GM23338 (cell line): ENCODE results near the gene CDHR4. TPM values are rescaled to one million over a fixed set of nuclear protein-coding genes. Genes with fewer than 3 reads are reported as not detected.

ENCODE experiments used
- ATAC-seq: fragments of 200-7000 bp; cut with Tn5 transposase; 3 replicates; pipeline ENCODE4 v1.9.1; 2020
- DNase-seq: peaks from one replicate; pipeline ENCODE4 v3.0.0-alpha.2; 2015; ENCODE audit warnings: low spot score
- H2AFZ ChIP-seq: fragments of 200-600 bp; sonication (generic); 2 replicates; pipeline ENCODE4 v1.8.0; 2016; ENCODE audit warnings: antibody characterized with exemption, mild to moderate bottlenecking, moderate library complexity
- H3F3A ChIP-seq: fragments of 200-600 bp; sonication (generic); replicated peaks from 2 replicates; pipeline ENCODE4 v1.8.0; 2017; ENCODE audit warnings: antibody characterized with exemption, mixed run types, low read depth
- H3K27ac ChIP-seq: fragments of 200-600 bp; sonication (generic); 2 replicates; pipeline ENCODE4 v1.6.1; 2016; ENCODE audit warnings: low read depth
- H3K27me3 ChIP-seq: fragments of 200-600 bp; sonication (generic); 2 replicates; pipeline ENCODE4 v1.8.0; 2016; ENCODE audit warnings: mild to moderate bottlenecking, mixed run types, moderate library complexity; ENCODE audit not compliant: insufficient read depth
- H3K36me3 ChIP-seq: fragments of 200-600 bp; sonication (generic); 2 replicates; pipeline ENCODE4 v1.8.0; 2016; ENCODE audit warnings: mild to moderate bottlenecking; ENCODE audit not compliant: insufficient read depth
- H3K4me1 ChIP-seq: fragments of 200-600 bp; sonication (generic); 2 replicates; pipeline ENCODE4 v1.8.0; 2016; ENCODE audit warnings: mild to moderate bottlenecking, moderate library complexity; ENCODE audit not compliant: insufficient read depth
- H3K4me2 ChIP-seq: fragments of 200-600 bp; sonication (generic); 2 replicates; pipeline ENCODE4 v1.7.1; 2017; ENCODE audit warnings: mixed run types
- H3K4me3 ChIP-seq: fragments of 200-600 bp; sonication (generic); 2 replicates; pipeline ENCODE4 v1.6.1; 2016; ENCODE audit warnings: mixed run types
- H3K79me2 ChIP-seq: fragments of 200-600 bp; sonication (generic); replicated peaks from 2 replicates; pipeline ENCODE4 v1.8.0; 2017; ENCODE audit warnings: mild to moderate bottlenecking; ENCODE audit not compliant: insufficient read depth
- H3K9me2 ChIP-seq: fragments of 200-600 bp; sonication (generic); 2 replicates; pipeline ENCODE4 v1.8.0; 2017; ENCODE audit not compliant: insufficient read depth
- H4K20me1 ChIP-seq: fragments of 200-600 bp; sonication (generic); replicated peaks from 2 replicates; pipeline ENCODE4 v1.8.0; 2017; ENCODE audit warnings: mild to moderate bottlenecking; ENCODE audit not compliant: insufficient read depth
- H3K27ac Mint-ChIP-seq: 2 replicates; pipeline ENCODE4 v1.8.0; 2020; ENCODE audit warnings: inconsistent platforms, mild to moderate bottlenecking, moderate library complexity, mixed read lengths
- H3K27me3 Mint-ChIP-seq: 3 replicates; pipeline ENCODE4 v1.8.0; 2022; ENCODE audit warnings: low read depth, mild to moderate bottlenecking, moderate library complexity, mixed read lengths, inconsistent platforms; ENCODE audit not compliant: insufficient read depth, poor library complexity
- H3K36me3 Mint-ChIP-seq: 3 replicates; pipeline ENCODE4 v1.8.0; 2021; ENCODE audit warnings: low read depth, mild to moderate bottlenecking, inconsistent platforms, moderate library complexity, mixed read lengths
- H3K4me1 Mint-ChIP-seq: 3 replicates; pipeline ENCODE4 v1.8.0; 2020; ENCODE audit warnings: mild to moderate bottlenecking, inconsistent platforms, mixed read lengths
- H3K4me3 Mint-ChIP-seq: 3 replicates; pipeline ENCODE4 v1.8.0; 2021; ENCODE audit warnings: moderate library complexity, mild to moderate bottlenecking, inconsistent platforms, mixed read lengths
- H3K9me3 Mint-ChIP-seq: 3 replicates; pipeline ENCODE4 v1.8.0; 2020; ENCODE audit warnings: moderate library complexity, mild to moderate bottlenecking, inconsistent platforms, mixed read lengths
- CREB1 ChIP-seq: fragments of 250-450 bp; sonication (Bioruptor Pico); IDR thresholded peaks from 2 replicates; pipeline ENCODE4 v1.5.0; 2020; ENCODE audit warnings: low read depth, mild to moderate bottlenecking, moderate library complexity
- EZH2 ChIP-seq: fragments of 200-600 bp; sonication (generic); IDR thresholded peaks from one replicate; pipeline ENCODE4 v1.8.0; 2017; ENCODE audit warnings: antibody characterized with exemption, mild to moderate bottlenecking, low read depth; ENCODE audit not compliant: unreplicated experiment
- EZH2phosphoT487 ChIP-seq: fragments of 200-600 bp; sonication (generic); IDR thresholded peaks from one replicate; pipeline ENCODE4 v1.8.1; 2018; ENCODE audit warnings: antibody characterized with exemption; ENCODE audit not compliant: unreplicated experiment
- JUNB ChIP-seq: IDR thresholded peaks from one replicate; pipeline ENCODE4 v1.6.1; 2016; ENCODE audit warnings: antibody characterized with exemption; ENCODE audit not compliant: unreplicated experiment
- POLR2AphosphoS5 ChIP-seq: IDR thresholded peaks from 2 replicates; pipeline ENCODE4 v1.6.1; 2016; ENCODE audit warnings: antibody characterized with exemption, low read depth
- STAT1 ChIP-seq: IDR thresholded peaks from one replicate; pipeline ENCODE4 v1.6.1; 2016; ENCODE audit warnings: antibody characterized with exemption; ENCODE audit not compliant: unreplicated experiment
- ZNF331 ChIP-seq: fragments of 250-450 bp; sonication (Bioruptor Pico); IDR thresholded peaks from 2 replicates; pipeline ENCODE4 v1.5.0; 2020; ENCODE audit warnings: low read depth, mild to moderate bottlenecking, moderate library complexity
- polyA plus RNA-seq: library from polyadenylated mRNA; unstranded; fragments of >200 nt; fragmentation: Nextera tagmentation; extraction: Ambion mirVana; gene quantifications from 2 replicates; pipeline ENCODE4 v1.2.1, GENCODE V29; 2016
- total RNA-seq: library from RNA; depleted of rRNA; stranded (reverse); fragments of >200 nt; shearing (Covaris generic); gene quantifications from 2 replicates; pipeline ENCODE4 v1.2.3, GENCODE V29; 2014
- TF ChIP-seq, protein P1 (sequence below), 2 experiments: fragments of 200-600 bp in 1 of 2; sonication (generic) in 1 of 2; conservative IDR thresholded peaks; 2 replicates each; pipeline versions ENCODE4 v1.5.1 to v1.6.1; 2016 to 2017; ENCODE audit warnings: antibody characterized with exemption in 2 of 2, low read depth in 2 of 2, mild to moderate bottlenecking in 2 of 2, moderate library complexity in 1 of 2
- TF ChIP-seq, protein P2 (sequence below): fragments of 250-450 bp; sonication (Bioruptor Pico); IDR thresholded peaks from 2 replicates; pipeline ENCODE4 v1.5.0; 2020; ENCODE audit warnings: mild to moderate bottlenecking, moderate library complexity
- TF ChIP-seq, protein P3 (sequence below): IDR thresholded peaks from 2 replicates; pipeline ENCODE4 v1.6.1; 2016; ENCODE audit warnings: antibody characterized with exemption

The CDHR4 gene
- total and polyA plus RNA-seq, 2 experiments from 2014 or later, result 0.24 to 0.26 TPM

DNA sequence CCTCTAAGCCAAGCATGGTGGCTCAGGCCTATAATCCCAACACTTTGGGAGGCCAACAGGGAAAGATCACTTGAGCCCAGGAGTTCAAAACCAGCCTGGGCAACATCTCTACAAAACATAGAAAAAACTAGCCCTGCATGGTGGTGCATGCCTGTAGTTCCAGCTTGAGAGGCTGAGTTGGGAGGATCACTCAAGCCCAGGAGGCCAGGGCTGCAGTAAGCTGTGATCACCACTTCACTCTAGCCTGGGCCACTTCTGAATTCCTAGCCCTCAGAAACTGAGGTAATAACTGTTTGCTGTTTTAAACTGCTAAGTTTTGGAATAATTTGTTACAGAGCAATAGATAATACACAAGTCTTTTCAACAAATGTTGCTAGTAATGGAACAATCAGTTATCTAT lies 29.7 kb downstream of the CDHR4 start (continued):
- TF ChIP-seq, protein P1, sequence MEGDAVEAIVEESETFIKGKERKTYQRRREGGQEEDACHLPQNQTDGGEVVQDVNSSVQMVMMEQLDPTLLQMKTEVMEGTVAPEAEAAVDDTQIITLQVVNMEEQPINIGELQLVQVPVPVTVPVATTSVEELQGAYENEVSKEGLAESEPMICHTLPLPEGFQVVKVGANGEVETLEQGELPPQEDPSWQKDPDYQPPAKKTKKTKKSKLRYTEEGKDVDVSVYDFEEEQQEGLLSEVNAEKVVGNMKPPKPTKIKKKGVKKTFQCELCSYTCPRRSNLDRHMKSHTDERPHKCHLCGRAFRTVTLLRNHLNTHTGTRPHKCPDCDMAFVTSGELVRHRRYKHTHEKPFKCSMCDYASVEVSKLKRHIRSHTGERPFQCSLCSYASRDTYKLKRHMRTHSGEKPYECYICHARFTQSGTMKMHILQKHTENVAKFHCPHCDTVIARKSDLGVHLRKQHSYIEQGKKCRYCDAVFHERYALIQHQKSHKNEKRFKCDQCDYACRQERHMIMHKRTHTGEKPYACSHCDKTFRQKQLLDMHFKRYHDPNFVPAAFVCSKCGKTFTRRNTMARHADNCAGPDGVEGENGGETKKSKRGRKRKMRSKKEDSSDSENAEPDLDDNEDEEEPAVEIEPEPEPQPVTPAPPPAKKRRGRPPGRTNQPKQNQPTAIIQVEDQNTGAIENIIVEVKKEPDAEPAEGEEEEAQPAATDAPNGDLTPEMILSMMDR (conservative IDR thresholded peaks at IDR 0.05; ENCODE audit: low read depth in 2 of 2), result no peak
- TF ChIP-seq ZNF331 (CRISPR knock-in tag) (no peak), JUNB (no peak), EZH2 (no peak)

DNA sequence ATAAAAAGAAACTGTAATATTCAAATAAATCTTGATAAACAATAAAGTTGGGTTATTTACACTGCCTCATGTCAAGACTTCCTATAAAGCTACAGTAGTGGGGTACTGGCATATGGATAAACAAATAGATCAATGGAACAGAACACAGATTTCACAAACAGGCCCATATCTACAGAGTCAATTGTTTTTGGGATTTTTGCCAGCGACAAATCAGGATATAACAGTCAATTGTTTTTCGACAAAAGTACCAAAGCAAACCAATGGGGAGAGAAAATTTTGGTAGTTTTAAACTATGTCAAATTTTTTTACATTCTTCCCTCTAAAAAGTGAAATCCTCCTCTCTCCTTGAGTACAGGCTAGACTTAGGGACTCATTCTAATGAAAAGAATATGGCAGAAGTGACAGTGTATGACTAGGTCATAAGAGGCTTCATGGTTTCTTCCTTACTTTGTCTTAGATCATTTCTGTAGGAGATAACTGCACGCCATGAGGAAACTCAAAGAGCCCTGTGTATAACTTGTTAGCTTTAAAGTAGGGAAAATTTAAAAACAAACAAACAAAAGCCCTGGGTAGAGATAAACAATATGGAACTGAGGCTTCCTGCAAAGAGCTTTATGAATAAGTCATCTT lies 30.3 kb downstream of the CDHR4 start:
- Histone ChIP-seq H3K9me2 (no peaks in the 10 kb centered on the region), H3F3A (no peaks in the 10 kb centered on the region), H4K20me1 (peaks cover 35% of the 10 kb centered on the region), H3K4me3 (no peak overlapping the region), H3K79me2 (peaks cover 97% of the 10 kb centered on the region), H3K4me1 (no peaks in the 10 kb centered on the region), H3K27me3 (no peaks in the 10 kb centered on the region), H3K27ac (no peak overlapping the region), H2AFZ (no peak overlapping the region), H3K36me3 (no peaks in the 10 kb centered on the region), H3K4me2 (no peak overlapping the region)
- Mint-ChIP-seq H3K9me3 (no peaks in the 10 kb centered on the region), H3K27me3 (no peaks in the 10 kb centered on the region), H3K36me3 (peaks cover 3% of the 10 kb centered on the region; the same call in 2 of the 3 replicates), H3K4me3 (no peak overlapping the region), H3K27ac (no peak overlapping the region), H3K4me1 (no peaks in the 10 kb centered on the region)
- DNase-seq (no peak), ATAC-seq (no peak)
- TF ChIP-seq CREB1 (CRISPR knock-in tag) (no peak), EZH2phosphoT487 (no peak)

DNA sequence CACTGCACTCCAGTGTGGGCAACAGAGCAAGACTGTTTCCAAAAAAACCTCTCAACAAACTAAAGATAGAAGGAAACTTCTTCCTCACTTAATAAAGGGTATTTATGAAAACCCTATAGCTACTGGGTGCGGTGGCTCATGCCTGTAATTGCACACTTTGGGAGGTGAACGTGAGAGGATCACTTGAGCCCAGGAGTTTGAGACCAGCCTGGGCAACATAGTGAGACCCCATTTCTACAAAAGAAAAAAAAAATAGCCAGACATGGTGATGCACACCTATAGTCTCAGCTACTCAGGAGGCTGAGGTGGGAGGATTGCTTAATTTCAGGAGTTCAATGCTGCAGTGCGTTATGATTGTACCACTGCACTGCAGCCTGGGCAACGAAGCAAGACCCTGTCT lies 35.7 kb downstream of the CDHR4 start:
- H3K4me3 Mint-ChIP-seq, result no peak overlapping the region
- H3K36me3 ChIP-seq, result no peaks in the 10 kb centered on the region
- DNase-seq (no peak), ATAC-seq (no peak)
- H2AFZ ChIP-seq, result no peak overlapping the region
- H3K27ac Mint-ChIP-seq, result no peak overlapping the region
- H3K27me3 ChIP-seq, result no peaks in the 10 kb centered on the region
- H3K9me2 ChIP-seq, result no peaks in the 10 kb centered on the region
- H3K4me1 Mint-ChIP-seq, result no peaks in the 10 kb centered on the region
- no peaks in the 10 kb centered on the region for H3K27me3 Mint-ChIP-seq
- H3K27ac ChIP-seq, result no peak overlapping the region
- H3K4me2 ChIP-seq, result no peak overlapping the region
- no peaks in the 10 kb centered on the region for H3K9me3 Mint-ChIP-seq
- H3K36me3 Mint-ChIP-seq, result no peaks in the 10 kb centered on the region
- peaks cover 27% of the 10 kb centered on the region for H4K20me1 ChIP-seq
- peaks cover 98% of the 10 kb centered on the region for H3K79me2 ChIP-seq
- H3K4me3 ChIP-seq, result no peak overlapping the region
- no peaks in the 10 kb centered on the region for H3K4me1 ChIP-seq
- H3F3A ChIP-seq, result 0 out of 2 replicates have a peak, but pooled peaks cover 5% of the 10 kb centered on the region
- TF ChIP-seq, protein P2, sequence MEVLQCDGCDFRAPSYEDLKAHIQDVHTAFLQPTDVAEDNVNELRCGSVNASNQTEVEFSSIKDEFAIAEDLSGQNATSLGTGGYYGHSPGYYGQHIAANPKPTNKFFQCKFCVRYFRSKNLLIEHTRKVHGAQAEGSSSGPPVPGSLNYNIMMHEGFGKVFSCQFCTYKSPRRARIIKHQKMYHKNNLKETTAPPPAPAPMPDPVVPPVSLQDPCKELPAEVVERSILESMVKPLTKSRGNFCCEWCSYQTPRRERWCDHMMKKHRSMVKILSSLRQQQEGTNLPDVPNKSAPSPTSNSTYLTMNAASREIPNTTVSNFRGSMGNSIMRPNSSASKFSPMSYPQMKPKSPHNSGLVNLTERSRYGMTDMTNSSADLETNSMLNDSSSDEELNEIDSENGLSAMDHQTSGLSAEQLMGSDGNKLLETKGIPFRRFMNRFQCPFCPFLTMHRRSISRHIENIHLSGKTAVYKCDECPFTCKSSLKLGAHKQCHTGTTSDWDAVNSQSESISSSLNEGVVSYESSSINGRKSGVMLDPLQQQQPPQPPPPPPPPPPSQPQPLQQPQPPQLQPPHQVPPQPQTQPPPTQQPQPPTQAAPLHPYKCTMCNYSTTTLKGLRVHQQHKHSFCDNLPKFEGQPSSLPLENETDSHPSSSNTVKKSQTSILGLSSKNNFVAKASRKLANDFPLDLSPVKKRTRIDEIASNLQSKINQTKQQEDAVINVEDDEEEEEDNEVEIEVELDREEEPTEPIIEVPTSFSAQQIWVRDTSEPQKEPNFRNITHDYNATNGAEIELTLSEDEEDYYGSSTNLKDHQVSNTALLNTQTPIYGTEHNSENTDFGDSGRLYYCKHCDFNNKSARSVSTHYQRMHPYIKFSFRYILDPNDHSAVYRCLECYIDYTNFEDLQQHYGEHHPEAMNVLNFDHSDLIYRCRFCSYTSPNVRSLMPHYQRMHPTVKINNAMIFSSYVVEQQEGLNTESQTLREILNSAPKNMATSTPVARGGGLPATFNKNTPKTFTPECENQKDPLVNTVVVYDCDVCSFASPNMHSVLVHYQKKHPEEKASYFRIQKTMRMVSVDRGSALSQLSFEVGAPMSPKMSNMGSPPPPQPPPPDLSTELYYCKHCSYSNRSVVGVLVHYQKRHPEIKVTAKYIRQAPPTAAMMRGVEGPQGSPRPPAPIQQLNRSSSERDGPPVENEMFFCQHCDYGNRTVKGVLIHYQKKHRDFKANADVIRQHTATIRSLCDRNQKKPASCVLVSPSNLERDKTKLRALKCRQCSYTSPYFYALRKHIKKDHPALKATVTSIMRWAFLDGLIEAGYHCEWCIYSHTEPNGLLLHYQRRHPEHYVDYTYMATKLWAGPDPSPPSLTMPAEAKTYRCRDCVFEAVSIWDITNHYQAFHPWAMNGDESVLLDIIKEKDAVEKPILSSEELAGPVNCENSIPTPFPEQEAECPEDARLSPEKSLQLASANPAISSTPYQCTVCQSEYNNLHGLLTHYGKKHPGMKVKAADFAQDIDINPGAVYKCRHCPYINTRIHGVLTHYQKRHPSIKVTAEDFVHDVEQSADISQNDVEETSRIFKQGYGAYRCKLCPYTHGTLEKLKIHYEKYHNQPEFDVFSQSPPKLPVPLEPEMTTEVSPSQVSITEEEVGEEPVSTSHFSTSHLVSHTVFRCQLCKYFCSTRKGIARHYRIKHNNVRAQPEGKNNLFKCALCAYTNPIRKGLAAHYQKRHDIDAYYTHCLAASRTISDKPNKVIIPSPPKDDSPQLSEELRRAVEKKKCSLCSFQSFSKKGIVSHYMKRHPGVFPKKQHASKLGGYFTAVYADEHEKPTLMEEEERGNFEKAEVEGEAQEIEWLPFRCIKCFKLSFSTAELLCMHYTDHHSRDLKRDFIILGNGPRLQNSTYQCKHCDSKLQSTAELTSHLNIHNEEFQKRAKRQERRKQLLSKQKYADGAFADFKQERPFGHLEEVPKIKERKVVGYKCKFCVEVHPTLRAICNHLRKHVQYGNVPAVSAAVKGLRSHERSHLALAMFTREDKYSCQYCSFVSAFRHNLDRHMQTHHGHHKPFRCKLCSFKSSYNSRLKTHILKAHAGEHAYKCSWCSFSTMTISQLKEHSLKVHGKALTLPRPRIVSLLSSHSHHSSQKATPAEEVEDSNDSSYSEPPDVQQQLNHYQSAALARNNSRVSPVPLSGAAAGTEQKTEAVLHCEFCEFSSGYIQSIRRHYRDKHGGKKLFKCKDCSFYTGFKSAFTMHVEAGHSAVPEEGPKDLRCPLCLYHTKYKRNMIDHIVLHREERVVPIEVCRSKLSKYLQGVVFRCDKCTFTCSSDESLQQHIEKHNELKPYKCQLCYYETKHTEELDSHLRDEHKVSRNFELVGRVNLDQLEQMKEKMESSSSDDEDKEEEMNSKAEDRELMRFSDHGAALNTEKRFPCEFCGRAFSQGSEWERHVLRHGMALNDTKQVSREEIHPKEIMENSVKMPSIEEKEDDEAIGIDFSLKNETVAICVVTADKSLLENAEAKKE (CRISPR knock-in tag), result no peak
- no peak for TF ChIP-seq EZH2phosphoT487
- TF ChIP-seq JUNB, result no peak
- TF ChIP-seq POLR2AphosphoS5, result no peak
- TF ChIP-seq STAT1, result no peak
- TF ChIP-seq, protein P3, sequence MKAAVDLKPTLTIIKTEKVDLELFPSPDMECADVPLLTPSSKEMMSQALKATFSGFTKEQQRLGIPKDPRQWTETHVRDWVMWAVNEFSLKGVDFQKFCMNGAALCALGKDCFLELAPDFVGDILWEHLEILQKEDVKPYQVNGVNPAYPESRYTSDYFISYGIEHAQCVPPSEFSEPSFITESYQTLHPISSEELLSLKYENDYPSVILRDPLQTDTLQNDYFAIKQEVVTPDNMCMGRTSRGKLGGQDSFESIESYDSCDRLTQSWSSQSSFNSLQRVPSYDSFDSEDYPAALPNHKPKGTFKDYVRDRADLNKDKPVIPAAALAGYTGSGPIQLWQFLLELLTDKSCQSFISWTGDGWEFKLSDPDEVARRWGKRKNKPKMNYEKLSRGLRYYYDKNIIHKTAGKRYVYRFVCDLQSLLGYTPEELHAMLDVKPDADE, result no peak
